HG03045 (cell line): ENCODE results near the gene CCT3.
"Not testable (repeated sequence)": the region's sequence is repeated elsewhere in the genome, so short reads cannot be mapped to it uniquely, and the experiment has no call there.

ENCODE experiments used
- ATAC-seq: cut with Tn5 transposase; IDR thresholded peaks from one replicate; pipeline ENCODE4 v1.9.1; 2021; ENCODE audit warnings: mild to moderate bottlenecking, moderate library complexity; ENCODE audit not compliant: unreplicated experiment

The CCT3 gene

DNA sequence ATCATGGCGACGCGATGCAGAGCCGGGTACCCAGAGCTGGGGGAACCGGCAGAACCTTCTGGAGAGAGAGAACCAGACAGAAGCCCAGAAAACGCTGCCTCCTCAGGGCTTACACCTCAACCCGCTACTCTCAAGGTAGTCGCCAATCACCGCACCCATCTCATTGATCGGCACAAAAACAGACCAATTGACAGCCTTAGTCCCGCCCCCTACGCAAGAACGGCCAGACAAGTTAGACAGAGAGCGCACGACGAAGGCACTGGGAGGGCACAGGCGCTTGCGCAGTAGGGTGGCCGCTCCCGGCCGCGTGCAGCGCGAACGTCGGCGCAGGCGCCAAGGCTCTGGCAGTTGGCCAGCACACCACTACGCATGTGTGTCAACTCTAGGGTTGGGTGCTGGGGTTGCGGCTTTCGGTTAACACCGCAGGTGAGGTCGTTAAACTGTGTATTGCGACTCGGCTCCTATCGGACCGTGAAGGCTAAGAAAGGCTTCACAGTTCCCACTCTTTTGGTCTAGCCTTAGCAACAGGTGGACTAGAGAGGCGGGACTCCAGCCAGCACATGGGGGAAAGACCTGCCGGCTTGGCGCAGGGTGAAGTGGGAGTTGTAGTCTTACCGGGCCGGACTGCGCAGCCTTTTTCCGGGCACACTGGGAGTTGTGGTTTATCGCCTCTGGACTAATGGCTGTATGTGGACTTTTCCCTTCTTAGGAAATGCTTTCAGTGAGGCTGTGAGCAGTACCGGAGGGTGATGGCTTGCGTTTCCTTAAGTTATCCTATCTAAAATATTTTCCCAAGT, at the start of gene CCT3, which contains the start of gene TSACC:
CCT3 (minus strand) TSS at position 113 of the 797 bp plus-strand sequence; CDS start at position 5, 108 bp downstream.
TSACC (plus strand) TSS at position 347 of the 797 bp plus-strand sequence. CDS start 1,232 bp downstream, outside the sequence.
- peak; percentile 92 for ATAC-seq

DNA sequence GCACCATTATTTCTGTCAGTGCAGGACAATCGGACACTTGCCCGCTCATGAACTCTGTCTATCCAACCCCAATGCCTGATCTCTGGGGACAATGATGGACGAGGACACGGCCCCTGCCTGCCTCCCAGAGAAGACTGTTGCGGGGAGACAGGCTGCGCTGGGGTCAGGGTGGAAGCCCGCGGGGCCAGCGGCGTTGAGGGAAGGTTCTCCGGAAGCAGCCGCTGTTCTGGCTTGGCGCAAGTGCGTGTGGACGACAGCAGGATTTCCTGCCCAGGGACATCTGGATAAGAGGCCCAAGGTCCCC, 49.7 kb upstream of the CCT3 start:
- ATAC-seq = no peak

DNA sequence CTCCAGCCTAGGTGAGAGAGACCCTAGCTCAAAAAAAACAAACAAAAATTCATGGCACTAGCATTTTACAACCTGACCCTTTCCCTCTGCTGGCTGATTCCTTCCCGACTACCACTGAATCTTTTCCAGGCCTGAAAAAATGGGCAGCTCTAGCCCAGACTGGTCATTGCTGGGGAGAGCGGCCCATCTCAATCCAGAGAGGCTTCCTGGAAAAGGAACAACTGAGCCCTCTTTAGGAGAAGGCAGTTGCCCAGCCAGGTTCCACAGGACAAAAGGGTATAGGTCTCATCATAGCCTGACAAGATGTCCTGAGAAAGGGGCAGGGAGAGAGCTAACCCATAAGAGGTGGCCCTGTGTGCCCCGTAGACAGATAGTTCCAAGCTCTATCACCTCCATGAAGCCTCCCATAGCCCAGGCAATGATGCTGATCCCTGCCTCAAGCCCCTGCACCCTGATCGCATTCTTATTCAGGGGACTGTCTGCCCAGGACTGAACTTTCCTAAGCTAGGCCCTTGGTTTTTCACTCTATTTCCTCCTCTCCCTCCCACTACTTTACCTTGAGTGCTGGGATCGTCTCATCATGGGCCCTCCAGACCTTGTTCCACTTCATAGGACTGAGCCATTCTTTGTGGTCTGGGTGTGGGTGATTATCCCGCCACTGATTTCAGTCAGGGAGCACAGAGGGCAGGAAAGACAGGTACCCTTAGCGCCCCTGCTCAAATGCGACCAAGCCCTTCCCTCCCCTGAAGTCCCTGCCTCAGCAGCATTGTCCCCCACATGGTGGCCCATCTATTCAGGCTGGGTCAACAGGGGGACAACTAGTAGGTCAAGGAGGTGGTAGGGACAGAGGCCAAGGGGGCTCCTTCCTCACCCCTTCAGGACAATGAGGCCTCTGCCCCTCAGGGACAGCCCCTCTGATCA, 49.1 kb upstream of the CCT3 start:
- no peak for ATAC-seq

DNA sequence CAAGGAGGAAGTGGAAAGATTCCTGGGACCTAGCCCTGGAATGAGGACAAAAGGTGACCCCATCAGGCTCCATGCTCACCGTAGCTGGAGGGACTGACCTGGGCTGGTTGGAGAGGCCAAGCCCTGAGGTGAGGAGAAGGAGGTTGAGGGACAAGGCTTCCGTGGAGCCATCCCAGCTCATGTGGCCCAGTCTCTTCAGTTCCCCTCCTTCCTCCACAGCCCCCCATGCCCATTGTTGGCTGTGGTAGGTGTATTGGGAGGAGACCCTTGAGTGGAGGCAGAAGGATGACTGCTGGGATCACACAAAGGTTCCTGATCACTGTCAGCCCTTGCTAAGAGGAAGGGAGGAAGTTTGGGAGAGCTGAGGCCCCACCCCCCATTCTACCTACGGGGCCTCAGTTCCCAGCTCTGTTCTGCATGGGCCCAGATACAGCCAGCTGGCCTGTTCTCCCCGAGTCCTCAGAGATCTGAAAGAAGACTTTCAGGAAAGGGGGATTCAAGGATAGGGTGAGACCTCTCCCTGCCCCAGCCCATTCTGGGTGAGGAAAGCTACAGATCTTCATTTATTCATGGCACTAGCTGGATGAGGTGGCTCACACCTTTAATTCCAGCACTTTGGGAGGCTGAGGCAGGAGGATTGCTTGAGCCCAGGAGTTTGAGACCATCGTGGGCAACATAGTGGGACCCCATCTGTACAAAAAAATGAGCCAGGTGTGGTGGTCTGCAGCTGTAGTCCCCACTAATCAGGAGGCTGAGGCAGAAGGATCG, 48.2 kb upstream of the CCT3 start:
- ATAC-seq = no peak

DNA sequence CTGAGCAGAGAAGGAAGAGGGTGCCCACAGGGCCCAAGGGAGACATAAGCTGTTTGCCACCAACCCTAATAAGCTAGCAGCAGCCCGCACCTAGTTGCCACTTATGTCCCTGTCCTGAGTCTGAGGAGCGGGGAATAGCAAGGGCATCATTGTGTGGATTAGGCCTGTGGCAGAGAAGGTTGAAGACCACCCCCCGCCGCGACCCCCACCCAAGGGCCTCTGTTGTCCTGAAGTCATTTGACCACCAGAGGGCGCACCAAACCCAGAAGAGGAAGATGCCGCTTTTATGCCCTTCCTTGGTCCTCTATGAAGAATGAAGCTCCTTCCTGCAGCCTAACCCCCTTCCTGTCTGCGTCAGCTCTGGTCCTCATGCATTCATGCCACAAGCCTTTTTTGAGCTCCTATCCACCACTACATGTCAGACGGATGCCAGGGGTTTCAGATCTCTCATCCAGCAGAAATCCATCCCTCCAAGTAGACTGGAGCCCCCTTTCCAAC, 47.5 kb upstream of the CCT3 start:
- ATAC-seq = no peak

DNA sequence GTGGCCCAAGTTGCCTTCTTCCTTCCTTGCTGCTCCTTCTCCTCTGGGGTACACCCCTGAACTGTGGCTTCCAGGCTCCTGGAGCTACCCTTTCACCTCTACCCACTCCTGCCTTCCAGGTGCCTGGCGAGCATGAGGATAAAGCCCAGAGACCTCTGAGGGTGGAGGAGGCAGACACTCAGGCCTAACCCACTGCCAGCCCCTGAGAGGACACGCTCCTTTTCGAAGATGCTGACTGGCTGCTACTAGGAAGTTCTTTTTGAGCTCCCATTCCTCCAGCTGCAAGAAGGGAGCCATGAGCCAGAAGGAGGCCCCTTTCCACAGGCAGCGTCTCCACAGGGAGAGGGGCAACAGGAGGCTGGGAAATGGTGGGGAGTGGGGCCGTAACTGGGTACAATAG, 46.6 kb upstream of the CCT3 start:
- ATAC-seq = no peak

GRCh38 chr1:156384007-156384406, 45.9 kb upstream of the CCT3 start:
- no peak for ATAC-seq

GRCh38 chr1:156383023-156383422, 44.9 kb upstream of the CCT3 start:
- ATAC-seq = no peak

GRCh38 chr1:156382561-156382960, 44.5 kb upstream of the CCT3 start:
- ATAC-seq = no peak

DNA sequence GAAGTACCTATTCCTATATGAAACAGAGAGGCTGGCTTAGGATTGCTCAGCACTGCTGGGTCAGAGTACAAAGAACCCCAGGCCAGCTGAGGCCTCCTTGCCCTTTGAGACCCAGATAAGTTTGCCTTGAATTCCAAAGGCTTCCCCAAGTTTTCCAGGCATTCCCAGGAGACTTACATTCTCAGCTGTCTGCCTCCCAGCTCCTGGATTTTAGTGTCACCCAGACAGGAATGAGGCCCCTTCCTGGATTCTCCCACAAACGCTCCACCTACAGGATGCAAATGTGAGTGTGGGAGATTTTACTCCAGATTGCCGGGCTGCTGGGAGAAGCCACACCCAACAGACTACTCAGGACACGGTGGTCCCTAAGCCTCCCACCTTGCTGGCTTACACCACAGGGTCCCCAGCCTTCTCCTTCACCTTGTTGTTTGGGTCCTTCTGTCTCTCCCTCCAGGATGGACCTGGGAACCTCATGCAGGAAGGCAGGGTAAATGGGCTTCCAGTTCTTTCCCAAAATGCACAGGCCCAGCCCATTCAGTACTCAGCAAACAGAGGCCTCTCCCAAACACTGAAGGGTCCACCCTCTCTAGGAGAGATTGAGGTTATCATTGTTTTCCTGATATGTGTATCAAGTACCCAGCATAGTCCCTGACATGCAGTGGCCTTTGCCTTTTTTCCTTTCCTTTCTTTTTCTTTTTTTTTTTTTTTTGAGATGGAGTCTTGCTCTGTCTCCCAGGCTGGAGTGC, 41.5 kb upstream of the CCT3 start:
- ATAC-seq = no peak

DNA sequence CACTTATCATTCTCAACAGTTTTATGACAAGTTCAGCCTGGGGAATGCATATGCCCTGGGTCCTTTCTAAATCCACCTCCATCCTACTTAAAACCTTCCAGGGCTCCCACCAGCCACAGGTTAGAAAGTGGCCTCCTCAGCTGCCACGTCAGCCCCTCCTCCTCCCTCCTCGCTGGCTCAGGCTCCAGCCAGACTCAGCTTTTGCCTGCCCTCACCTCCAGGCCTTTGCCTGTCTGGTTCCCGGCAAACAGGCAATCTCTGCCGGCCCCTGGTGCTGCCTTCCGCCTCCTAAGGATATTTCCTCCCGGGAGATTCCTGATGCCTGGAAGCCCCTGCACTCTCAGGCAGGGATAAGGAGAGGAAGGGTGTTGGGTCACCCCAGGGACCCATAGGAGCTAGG, 40.5 kb upstream of the CCT3 start:
- no peak for ATAC-seq

DNA sequence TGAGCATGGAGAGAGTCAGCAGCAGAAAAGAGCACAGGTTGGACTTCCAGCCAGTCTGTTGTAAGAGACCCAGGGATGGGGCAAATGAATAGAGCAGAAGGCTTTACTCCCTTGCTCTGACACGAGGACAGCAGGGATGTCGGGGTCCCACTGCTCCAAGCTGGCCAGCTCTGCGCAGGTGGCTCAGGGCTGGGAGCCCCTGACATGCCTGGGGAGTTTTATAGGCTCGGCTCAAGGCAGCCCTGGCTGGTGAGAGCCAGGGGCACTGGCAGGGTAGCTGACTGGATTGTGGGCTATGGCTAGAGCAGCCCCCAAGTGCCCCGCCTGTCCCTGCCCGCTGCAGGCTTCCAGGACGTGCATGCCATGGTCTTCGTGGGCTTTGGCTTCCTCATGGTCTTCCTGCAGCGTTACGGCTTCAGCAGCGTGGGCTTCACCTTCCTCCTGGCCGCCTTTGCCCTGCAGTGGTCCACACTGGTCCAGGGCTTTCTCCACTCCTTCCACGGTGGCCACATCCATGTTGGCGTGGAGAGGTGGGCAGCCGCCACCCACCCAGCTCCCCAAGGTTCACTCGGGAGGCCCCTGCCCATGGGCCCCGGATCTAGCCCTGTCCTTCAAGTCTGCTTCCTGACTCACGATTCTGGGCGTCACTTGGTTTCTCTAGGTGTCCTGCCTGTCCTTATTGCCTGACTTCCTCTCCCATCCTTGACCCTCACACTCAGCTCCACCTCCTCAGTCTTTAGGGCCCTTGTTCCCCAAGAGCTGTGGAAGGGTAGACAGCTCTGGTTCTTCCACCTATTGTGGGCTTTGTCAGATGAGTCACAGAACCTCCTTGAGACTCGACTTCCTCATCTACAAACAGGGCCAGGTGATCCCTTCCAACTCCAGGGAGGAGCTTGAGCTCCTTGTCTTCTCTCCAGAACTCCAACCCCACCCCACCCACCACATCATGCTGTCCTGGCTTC, 39.1 kb upstream of the CCT3 start:
- no peak for ATAC-seq

GRCh38 chr1:156376146-156376545, 38.1 kb upstream of the CCT3 start:
- no peak for ATAC-seq

- no peak for ATAC-seq
Measured at GRCh38 chr1:156373546-156373945, 35.5 kb upstream of the CCT3 start.

- no peak for ATAC-seq
Measured at GRCh38 chr1:156372876-156373275, 34.8 kb upstream of the CCT3 start.

- no peak for ATAC-seq
Measured at GRCh38 chr1:156372265-156372586, 34.1 kb upstream of the CCT3 start.

DNA sequence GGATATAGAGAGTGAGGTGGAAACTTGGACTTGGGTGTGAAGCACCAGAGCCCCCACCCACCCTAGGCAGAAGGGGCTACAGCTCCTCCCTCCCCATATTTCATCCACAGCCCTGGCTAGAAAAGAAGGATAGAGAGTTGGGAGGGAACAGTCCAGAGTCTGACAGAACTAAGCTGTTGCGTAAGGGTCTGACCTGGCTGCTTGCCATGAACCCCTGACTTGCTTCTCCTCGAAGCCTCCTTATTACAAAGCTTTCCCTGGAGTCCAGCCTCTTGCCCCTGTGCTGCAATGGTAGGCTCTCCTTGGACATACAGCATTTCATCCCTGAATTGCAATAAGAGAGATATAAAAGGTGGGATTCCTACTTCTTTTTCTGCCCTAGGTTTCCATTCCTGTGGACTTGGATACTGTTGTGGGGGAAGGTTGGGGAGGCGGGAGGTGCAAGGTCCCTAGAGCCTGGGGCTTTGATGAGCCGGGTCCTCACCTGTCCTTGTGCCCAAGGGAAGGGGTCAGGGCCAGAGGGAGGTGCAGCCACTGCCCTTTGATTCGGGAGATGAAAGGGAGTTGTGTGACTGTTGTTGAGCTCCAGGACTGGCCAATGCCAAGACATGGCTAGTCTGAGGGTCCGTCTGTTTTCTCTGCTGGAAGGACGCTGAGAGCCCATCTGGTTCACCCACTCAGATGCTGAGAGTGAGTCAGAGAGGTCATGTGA, 33.6 kb upstream of the CCT3 start:
- no peak for ATAC-seq

DNA sequence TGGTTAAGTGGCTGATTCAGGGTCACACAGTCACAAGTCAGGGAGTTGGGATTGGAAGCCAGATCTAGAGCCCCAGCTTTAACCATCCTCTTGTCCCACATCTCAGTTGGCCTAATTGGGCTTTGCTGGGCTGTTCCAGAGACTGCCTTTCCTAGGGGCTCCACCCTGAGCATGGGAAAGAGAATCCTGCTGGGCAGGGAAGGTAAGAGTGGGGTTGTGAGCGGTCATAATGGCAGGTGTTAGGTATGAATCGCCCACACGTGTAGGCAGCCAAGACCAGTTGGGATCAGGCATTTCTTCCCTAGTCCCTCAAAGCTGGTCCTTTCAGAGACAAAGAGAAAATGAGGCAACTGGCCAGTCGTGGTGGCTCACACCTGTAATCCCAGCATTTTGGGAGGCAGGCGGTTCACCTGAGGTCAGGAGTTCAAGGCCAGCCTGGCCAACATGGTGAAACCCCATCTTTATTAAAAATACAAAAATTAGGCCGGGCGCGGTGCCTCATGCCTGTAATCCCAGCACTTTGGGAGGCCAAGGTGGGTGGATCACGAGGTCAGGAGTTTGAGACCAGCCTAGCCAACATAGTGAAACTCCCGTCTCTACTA, 31.7 kb upstream of the CCT3 start:
- not testable (repeated sequence) for ATAC-seq
